SK-N-SH (cell line): ENCODE measurements around the gene GALNTL6. TPM values are rescaled to one million over a fixed set of nuclear protein-coding genes. Genes with fewer than 3 reads are reported as not detected.

Source experiments
- CTCF ChIA-PET: fragments of 300-600, 350-600 bp; formaldehyde crosslinking; extraction: SDS; loops from one replicate; lab custom pipeline; 2021; lab: Yijun Ruan, JAX
- POLR2A ChIA-PET: fragments of 350-600 bp; sonication (Branson Sonifier 250); formaldehyde crosslinking; extraction: SDS; loops from one replicate; lab custom pipeline; 2020; ENCODE audit warnings: antibody characterized with exemption, inconsistent platforms; lab: Yijun Ruan, JAX
- DNase-seq: peaks from one replicate; pipeline ENCODE4 v3.0.0; 2012
- H2AFZ ChIP-seq: fragments of 200-600 bp; sonication (generic); 2 replicates; pipeline ENCODE4 v1.8.1; 2016; ENCODE audit warnings: antibody characterized with exemption, mild to moderate bottlenecking, low read depth
- H3F3A ChIP-seq: fragments of 200-600 bp; sonication (generic); replicated peaks from 2 replicates; pipeline ENCODE3; 2016; ENCODE audit warnings: antibody characterized with exemption, mild to moderate bottlenecking; ENCODE audit not compliant: insufficient read depth
- H3K27ac ChIP-seq, 2 experiments: fragments of 200-500 bp in 1 of 2; fragments of 200-600 bp in 1 of 2; sonication (Bioruptor generic) in 1 of 2; sonication (generic), shearing (Covaris generic) in 1 of 2; 2 replicates each; pipeline versions ENCODE4 v1.5.1 to v1.6.1; 2014 to 2016; ENCODE audit warnings: low read depth in 2 of 2, inconsistent platforms in 1 of 2, low read length in 1 of 2, mild to moderate bottlenecking in 1 of 2, mixed read lengths in 1 of 2
- H3K27me3 ChIP-seq: fragments of 200-600 bp; sonication (generic), shearing (Covaris generic); 2 replicates; pipeline ENCODE4 v1.6.1; 2016; ENCODE audit warnings: mixed run types; ENCODE audit not compliant: insufficient read depth
- H3K36me3 ChIP-seq, 2 experiments: fragments of 200-500 bp in 1 of 2; fragments of 200-600 bp in 1 of 2; sonication (Bioruptor generic) in 1 of 2; sonication (generic) in 1 of 2; replicated peaks in 1 of 2; 2 replicates each; pipeline versions ENCODE3 to v1.5.1; 2014 to 2016; ENCODE audit warnings: low read length in 1 of 2, mild to moderate bottlenecking in 1 of 2; ENCODE audit not compliant: insufficient read depth in 2 of 2, control insufficient read depth in 1 of 2
- H3K4me1 ChIP-seq, 2 experiments: fragments of 200-500 bp in 1 of 2; fragments of 200-600 bp in 1 of 2; sonication (Bioruptor generic) in 1 of 2; sonication (generic), shearing (Covaris generic) in 1 of 2; 2 replicates each; pipeline versions ENCODE4 v1.5.1 to v1.6.1; 2014 to 2016; ENCODE audit warnings: low read depth in 1 of 2, low read length in 1 of 2, mixed run types in 1 of 2; ENCODE audit not compliant: insufficient read depth in 2 of 2, control insufficient read depth in 1 of 2
- H3K4me2 ChIP-seq: fragments of 200-600 bp; sonication (generic), shearing (Covaris generic); 2 replicates; pipeline ENCODE4 v1.6.1; 2017; ENCODE audit warnings: mixed run types
- H3K4me3 ChIP-seq, 2 experiments: fragments of 200-500 bp in 1 of 2; fragments of 200-600 bp in 1 of 2; sonication (Bioruptor generic) in 1 of 2; sonication (generic), shearing (Covaris generic) in 1 of 2; 2 replicates each; pipeline versions ENCODE4 v1.5.1 to v1.8.1; 2014 to 2016; ENCODE audit warnings: low read depth in 2 of 2, inconsistent platforms in 1 of 2, low read length in 1 of 2, mild to moderate bottlenecking in 1 of 2, mixed read lengths in 1 of 2, moderate library complexity in 1 of 2
- H3K79me2 ChIP-seq: fragments of 200-600 bp; sonication (generic); 2 replicates; pipeline ENCODE4 v1.8.1; 2017; ENCODE audit warnings: mild to moderate bottlenecking; ENCODE audit not compliant: insufficient read depth
- H3K9ac ChIP-seq: fragments of 200-600 bp; sonication (generic); 2 replicates; pipeline ENCODE4 v1.6.1; 2017; ENCODE audit warnings: mixed run types
- H3K9me2 ChIP-seq: fragments of 200-600 bp; sonication (generic); 2 replicates; pipeline ENCODE4 v1.6.1; 2017; ENCODE audit warnings: mixed run types
- H3K9me3 ChIP-seq: fragments of 200-600 bp; sonication (generic); 2 replicates; pipeline ENCODE4 v1.6.1; 2017; ENCODE audit warnings: mixed run types, mild to moderate bottlenecking, moderate library complexity
- H4K20me1 ChIP-seq: fragments of 200-600 bp; sonication (generic); 2 replicates; pipeline ENCODE4 v1.6.1; 2017; ENCODE audit warnings: mild to moderate bottlenecking, mixed run types; ENCODE audit not compliant: insufficient read depth
- ELF1 ChIP-seq: IDR thresholded peaks from 2 replicates; pipeline ENCODE4 v1.4.0; 2012
- EP300 ChIP-seq, 2 experiments: IDR thresholded peaks; 2 replicates each; pipeline versions ENCODE4 v1.4.0 to v1.6.1; 2012; ENCODE audit warnings: borderline replicate concordance in 1 of 2, low read depth in 1 of 2, low read length in 1 of 2
- EZH2phosphoT487 ChIP-seq: fragments of 200-600 bp; sonication (generic); IDR thresholded peaks from 2 replicates; pipeline ENCODE4 v1.6.1; 2017; ENCODE audit warnings: low read depth, mixed run types, mild to moderate bottlenecking, antibody characterized with exemption, moderate library complexity, borderline replicate concordance
- FOXJ3 ChIP-seq: sonication (generic); formaldehyde crosslinking; IDR thresholded peaks from 2 replicates; pipeline ENCODE4 v1.5.1; 2020; ENCODE audit warnings: mild to moderate bottlenecking, missing genetic modification reagents
- MEF2A ChIP-seq: IDR thresholded peaks from 2 replicates; pipeline ENCODE4 v1.4.0; 2012; ENCODE audit warnings: low read depth, borderline replicate concordance
- MXI1 ChIP-seq: IDR thresholded peaks from 2 replicates; pipeline ENCODE4 v1.6.1; 2012; ENCODE audit warnings: mild to moderate bottlenecking, low read depth, low read length, improper control_type of control experiment
- NRF1 ChIP-seq: IDR thresholded peaks from 2 replicates; pipeline ENCODE4 v1.6.1; 2012; ENCODE audit warnings: low read depth, mild to moderate bottlenecking, low read length
- RAD21 ChIP-seq: IDR thresholded peaks from 2 replicates; pipeline ENCODE4 v1.6.1; 2012; ENCODE audit warnings: mild to moderate bottlenecking, low read length
- RCOR1 ChIP-seq: fragments of 150-350 bp; IDR thresholded peaks from 2 replicates; pipeline ENCODE4 v1.6.1; 2017; ENCODE audit warnings: antibody characterized with exemption, low read length
- RXRA ChIP-seq: IDR thresholded peaks from 2 replicates; pipeline ENCODE4 v1.4.0; 2012; ENCODE audit warnings: low read depth, mild to moderate bottlenecking, borderline replicate concordance
- SIN3A ChIP-seq: IDR thresholded peaks from 2 replicates; pipeline ENCODE4 v1.6.1; 2012; ENCODE audit warnings: low read depth, mild to moderate bottlenecking, low read length, moderate library complexity, borderline replicate concordance
- SMC3 ChIP-seq: IDR thresholded peaks from 2 replicates; pipeline ENCODE4 v1.6.1; 2012; ENCODE audit warnings: low read depth, low read length, improper control_type of control experiment
- WGBS: methylation state at CpG from one replicate; pipeline ENCODE4 v1.1.6; 2017; ENCODE audit warnings: low lambda C conversion rate; 5-methylcytosine and 5-hydroxymethylcytosine counted together
- polyA plus RNA-seq, 3 experiments: library from polyadenylated mRNA; depleted of rRNA; stranded (reverse); fragments of >200 nt; gene quantifications; 2 replicates each; pipeline ENCODE4 v1.2.3, GENCODE V29; 2012
- TF ChIP-seq, protein P1 (sequence below): IDR thresholded peaks from 2 replicates; pipeline ENCODE4; 2012
- TF ChIP-seq, protein P2 (sequence below): fragments of 150-350 bp; IDR thresholded peaks from 2 replicates; pipeline ENCODE4 v1.6.1; 2017; ENCODE audit warnings: antibody characterized with exemption, low read length, low read depth, borderline replicate concordance
- TF ChIP-seq, protein P3 (sequence below): IDR thresholded peaks from 2 replicates; pipeline ENCODE4 v1.4.0; 2012; ENCODE audit warnings: low read depth, borderline replicate concordance

GALNTL6 gene
- polyA plus RNA-seq, 1 of the 3 experiments (the other 2 are of a cell fraction), result 0.07 TPM

DNA sequence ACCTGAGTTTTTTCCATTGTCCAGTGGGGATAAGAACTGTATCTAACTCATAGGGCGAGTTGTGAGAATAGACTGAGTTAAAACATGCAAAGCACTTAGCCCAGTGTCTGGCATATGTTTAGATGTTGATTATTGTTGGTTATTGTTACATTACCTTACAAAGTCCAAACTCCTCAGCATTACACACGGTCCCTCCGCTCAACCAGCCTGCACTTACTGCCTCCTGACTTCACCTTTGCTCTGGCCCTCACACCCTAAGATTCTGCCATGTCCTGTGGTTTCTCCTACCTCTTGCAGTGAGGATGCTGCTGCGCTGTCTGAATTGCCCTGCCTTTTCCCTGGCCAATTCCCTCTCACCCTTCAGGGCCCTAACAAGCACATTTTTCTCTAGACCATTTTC, 1053.2 kb downstream of the GALNTL6 start:
- Histone ChIP-seq H3K4me2 (no peak overlapping the region), H3F3A (no peaks in the 10 kb centered on the region), H3K9ac (no peak overlapping the region), H3K9me2 (no peaks in the 10 kb centered on the region), H3K79me2 (no peaks in the 10 kb centered on the region), H4K20me1 (no peaks in the 10 kb centered on the region), H2AFZ (no peak overlapping the region), H3K4me1 (no peaks in the 10 kb centered on the region), H3K36me3 (no peaks in the 10 kb centered on the region), H3K27ac (no peak overlapping the region), H3K9me3 (no peaks in the 10 kb centered on the region), H3K4me3 (no peak overlapping the region), H3K27me3 (peaks cover 4% of the 10 kb centered on the region; the same call in 1 of the 2 replicates)
- ChIA-PET POLR2A (no interaction called here), CTCF (no interaction called here)
- TF ChIP-seq FOXJ3 (CRISPR knock-in tag) (no peak), EP300 (IDR thresholded peaks at IDR 0.05; ENCODE audit: borderline replicate concordance in 1 of 2, low read depth in 1 of 2, low read length in 1 of 2) (no peak)
- DNase-seq, result no peak
- 29% methylated on average over 4 of the region's 4 CpGs for WGBS

DNA sequence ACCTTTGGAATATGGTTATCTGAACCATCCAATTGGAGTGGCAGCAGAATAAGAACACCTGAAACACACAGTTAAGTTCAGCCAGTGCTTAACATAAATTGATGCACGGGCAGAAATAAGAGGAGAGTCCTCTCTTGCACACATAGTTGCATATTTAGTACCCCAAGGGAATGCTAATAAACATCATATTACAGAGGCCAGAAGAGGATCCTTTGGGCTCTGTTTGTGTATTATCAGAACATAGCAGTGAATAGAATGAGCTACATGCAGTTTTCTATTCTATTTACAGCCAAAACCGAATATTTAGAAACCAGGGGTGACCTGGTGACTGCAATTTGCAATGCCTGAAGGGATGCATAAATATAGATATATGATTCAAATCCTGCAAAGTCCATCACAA, 1054.6 kb downstream of the GALNTL6 start:
- no peak overlapping the region for H2AFZ ChIP-seq

More for the DNA sequence above, 1054.6 kb downstream of the GALNTL6 start:
- no peak for DNase-seq
- H3K9me2 ChIP-seq, result no peaks in the 10 kb centered on the region
- H3K4me3 ChIP-seq, result no peak overlapping the region
- POLR2A ChIA-PET, result no interaction called here
- H3K27me3 ChIP-seq, result peaks cover 4% of the 10 kb centered on the region; the same call in 1 of the 2 replicates
- TF ChIP-seq RCOR1 (no peak), ELF1 (no peak), EP300 (IDR thresholded peaks at IDR 0.05; ENCODE audit: borderline replicate concordance in 1 of 2, low read depth in 1 of 2, low read length in 1 of 2) (no peak), EZH2phosphoT487 (no peak), SMC3 (no peak), RXRA (no peak), NRF1 (no peak), MXI1 (no peak), SIN3A (no peak), MEF2A (no peak), RAD21 (no peak)
- TF ChIP-seq, protein P1, sequence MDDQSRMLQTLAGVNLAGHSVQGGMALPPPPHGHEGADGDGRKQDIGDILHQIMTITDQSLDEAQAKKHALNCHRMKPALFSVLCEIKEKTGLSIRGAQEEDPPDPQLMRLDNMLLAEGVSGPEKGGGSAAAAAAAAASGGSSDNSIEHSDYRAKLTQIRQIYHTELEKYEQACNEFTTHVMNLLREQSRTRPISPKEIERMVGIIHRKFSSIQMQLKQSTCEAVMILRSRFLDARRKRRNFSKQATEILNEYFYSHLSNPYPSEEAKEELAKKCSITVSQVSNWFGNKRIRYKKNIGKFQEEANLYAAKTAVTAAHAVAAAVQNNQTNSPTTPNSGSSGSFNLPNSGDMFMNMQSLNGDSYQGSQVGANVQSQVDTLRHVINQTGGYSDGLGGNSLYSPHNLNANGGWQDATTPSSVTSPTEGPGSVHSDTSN, result no peak
- TF ChIP-seq, protein P2, sequence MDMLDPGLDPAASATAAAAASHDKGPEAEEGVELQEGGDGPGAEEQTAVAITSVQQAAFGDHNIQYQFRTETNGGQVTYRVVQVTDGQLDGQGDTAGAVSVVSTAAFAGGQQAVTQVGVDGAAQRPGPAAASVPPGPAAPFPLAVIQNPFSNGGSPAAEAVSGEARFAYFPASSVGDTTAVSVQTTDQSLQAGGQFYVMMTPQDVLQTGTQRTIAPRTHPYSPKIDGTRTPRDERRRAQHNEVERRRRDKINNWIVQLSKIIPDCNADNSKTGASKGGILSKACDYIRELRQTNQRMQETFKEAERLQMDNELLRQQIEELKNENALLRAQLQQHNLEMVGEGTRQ, result no peak
- TF ChIP-seq, protein P3, sequence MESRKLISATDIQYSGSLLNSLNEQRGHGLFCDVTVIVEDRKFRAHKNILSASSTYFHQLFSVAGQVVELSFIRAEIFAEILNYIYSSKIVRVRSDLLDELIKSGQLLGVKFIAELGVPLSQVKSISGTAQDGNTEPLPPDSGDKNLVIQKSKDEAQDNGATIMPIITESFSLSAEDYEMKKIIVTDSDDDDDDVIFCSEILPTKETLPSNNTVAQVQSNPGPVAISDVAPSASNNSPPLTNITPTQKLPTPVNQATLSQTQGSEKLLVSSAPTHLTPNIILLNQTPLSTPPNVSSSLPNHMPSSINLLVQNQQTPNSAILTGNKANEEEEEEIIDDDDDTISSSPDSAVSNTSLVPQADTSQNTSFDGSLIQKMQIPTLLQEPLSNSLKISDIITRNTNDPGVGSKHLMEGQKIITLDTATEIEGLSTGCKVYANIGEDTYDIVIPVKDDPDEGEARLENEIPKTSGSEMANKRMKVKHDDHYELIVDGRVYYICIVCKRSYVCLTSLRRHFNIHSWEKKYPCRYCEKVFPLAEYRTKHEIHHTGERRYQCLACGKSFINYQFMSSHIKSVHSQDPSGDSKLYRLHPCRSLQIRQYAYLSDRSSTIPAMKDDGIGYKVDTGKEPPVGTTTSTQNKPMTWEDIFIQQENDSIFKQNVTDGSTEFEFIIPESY, result no peak
- TF ChIP-seq, all 33 proteins: peak for 0
- H3K9ac ChIP-seq, result no peak overlapping the region
- 7% methylated on average over 2 of the region's 2 CpGs for WGBS
- H3K9me3 ChIP-seq, result no peaks in the 10 kb centered on the region
- H3K4me2 ChIP-seq, result no peak overlapping the region
- CTCF ChIA-PET, result interaction anchor here (0.6 kb wide), 1 partner anchor 37 kb away, joined by 3 read pairs; no protein-coding TSS in a partner anchor
- H3K27ac ChIP-seq, result no peak overlapping the region
- H3K36me3 ChIP-seq, result no peaks in the 10 kb centered on the region
- H3K4me1 ChIP-seq, result no peaks in the 10 kb centered on the region
- H3F3A ChIP-seq, result no peaks in the 10 kb centered on the region
- H3K79me2 ChIP-seq, result no peaks in the 10 kb centered on the region
- no peaks in the 10 kb centered on the region for H4K20me1 ChIP-seq
